ENCODE measurements around the gene TRABD2B. TPM values are rescaled to one million over a fixed set of nuclear protein-coding genes. Genes with fewer than 3 reads are reported as not detected.

Gene TRABD2B
- polyA plus RNA-seq, 5 donors: 2.8 to 4.5 (median 3.2) TPM

DNA sequence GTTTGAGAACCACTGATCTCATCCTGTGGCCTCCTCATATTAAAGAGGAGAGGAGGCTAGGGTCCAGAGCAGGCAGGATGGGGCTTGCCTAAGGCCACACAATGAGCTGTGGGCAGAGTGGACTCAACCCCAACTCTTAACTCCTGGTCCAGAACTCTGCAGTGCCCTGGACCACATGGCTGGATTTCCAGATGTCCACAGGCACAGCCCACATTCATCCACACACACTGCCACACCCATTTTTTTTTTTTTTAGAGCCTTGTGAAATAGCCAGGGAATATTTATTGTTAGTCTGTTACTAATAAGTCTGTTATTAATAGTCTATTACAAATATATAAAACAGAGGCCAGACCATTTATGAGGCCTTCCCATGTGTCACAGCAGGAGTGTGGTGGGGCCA lies 192.2 kb downstream of the TRABD2B start:
- DNase-seq: no peak

DNA sequence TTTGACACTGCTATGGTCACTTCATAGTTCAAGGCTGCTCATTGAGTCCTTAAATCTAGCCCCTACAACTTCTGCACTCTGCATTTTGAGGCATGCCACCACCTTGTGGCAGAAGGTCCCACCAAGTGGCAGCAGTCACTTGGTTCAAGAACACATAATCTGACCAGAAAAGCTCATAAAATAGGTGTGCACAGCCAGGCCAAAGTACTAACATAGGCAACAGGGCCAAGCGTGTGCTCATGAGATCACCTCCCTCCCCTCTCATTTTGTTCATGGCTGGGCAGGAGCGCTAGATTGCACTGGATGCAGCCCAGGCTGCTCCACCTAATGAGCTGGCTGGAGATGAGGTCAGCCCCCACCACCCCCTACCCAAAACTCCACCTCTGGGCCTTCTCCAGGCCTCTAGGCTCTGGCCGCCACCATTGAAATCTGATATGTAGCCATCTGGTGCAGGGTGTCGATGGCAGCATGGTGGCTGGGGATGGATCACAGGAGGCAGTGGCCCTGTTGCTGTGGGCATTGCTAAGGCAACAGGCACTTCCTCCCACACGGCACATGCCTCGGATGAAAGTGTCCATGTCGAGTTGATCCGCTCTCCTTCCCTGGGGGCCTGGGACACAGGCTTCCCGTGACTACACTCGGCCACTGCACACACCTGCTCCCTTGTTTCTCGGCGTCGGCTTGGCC lies 193.2 kb downstream of the TRABD2B start:
- peak; percentile 62 to 76 for DNase-seq

DNA sequence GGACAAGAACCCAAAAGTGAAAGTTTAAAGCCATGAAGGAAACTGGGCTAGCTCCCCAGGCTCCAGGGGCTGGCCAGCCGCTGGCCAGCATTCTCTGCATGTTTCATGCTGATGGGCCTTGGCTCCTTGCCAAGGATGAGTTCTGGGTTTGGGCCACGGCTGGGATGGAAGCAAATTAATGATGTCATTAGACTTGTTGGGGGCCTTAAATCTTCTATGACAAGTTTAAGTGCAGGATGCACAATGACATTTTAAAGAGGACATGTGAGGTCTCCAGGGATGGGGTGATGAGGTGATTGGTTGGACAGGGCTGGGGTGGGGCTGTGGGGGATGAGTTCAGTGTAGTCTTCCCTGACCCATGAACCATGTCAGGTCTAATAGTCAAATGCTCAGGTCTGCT lies 199.6 kb downstream of the TRABD2B start:
- DNase-seq: no peak

DNA sequence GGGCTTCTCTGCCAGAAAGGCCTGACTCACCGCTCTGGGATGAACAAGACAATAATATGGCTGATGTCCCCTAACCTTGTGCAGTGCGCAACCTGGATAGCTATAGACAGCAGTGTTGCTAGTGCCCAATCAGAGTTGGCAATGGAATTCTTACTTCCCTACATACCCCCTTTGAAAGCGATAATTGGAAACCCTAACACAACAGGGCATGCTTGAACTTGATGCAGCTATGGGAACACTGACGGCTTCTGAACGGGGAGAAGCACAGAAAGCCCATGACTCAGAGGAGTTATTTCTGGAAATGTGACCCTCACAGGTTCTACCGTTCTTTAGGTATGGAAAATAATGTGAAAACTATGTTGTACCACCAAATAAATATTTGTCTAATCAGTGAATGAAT lies 200.6 kb downstream of the TRABD2B start:
- DNase-seq: no peak

DNA sequence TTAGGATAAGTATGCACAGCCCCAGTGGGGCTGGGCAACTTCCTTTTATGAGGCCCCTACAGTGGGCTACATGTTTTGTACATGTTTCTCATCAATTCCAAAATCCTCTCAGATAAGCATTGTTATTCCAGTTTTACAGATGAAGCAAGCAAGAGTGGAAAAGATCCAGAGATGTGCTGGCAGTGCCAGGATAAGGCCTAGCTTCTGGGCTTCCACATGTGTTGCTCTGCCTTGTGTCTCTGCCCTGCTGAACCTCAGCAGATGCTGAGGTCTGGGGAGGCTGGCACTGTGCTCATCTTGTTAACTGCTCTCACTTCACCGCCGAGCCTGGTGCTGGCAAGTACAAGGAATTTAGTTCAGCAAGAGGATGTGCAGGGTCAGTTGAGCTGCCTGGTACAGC lies 202.1 kb downstream of the TRABD2B start:
- no peak for DNase-seq

DNA sequence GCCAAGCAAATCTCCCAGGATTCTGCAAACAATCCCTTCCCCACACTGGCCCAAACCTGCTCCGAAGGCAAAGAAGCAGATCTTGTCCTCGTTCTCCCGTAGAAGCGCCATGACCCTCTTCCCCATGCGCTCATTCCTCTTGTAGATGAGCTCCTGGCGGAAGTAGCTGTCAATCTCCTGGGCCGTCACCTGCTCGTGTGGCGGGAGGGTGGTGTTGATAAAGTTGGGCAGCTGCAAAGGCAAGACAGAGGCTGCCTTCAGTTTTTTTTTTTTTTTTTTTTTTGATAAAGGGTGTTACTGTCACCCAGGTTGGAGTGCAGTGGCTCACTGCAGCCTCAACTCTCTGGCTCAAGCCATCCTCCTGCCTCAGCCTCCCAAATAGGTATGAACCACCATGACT lies 202.7 kb downstream of the TRABD2B start:
- DNase-seq: no peak

DNA sequence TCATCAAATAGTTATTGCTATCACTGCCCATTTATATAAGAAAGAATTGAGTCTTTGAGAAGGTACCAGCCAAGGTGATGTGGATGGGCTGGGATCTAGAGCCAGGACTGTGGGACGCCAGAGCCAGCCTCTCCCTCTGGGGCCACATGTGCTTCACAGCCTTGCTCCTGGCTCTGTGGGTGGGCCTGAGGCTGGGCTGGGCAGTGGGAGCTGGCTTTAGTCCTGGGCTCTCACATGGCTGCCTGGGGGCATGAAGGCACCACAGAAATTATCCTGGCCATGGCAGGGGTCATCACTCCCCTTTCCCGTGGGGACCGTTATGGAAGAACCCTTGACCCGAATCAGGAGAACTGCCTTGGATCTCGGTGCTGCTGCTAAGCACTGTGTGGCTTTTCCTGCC lies 203.1 kb downstream of the TRABD2B start:
- DNase-seq: no peak

DNA sequence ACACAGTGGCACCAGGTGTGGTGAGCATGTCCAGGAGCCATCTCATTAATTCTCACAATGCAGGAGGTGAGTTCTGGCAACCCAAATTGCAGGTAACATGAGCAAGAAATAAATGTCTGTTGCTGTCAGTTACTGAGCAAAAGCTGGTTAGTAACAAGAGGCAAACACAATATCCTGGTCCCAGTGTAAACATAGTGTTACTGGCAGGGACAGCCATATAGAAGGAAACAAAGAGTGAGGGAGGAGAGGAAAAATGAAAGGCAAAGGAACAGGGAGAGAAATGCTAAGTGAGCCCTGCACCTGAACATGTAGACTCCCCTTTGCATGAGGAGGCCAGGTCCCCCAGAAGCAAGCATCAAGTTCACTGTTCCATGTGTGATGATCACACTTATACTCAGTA lies 203.6 kb downstream of the TRABD2B start:
- no peak for DNase-seq

DNA sequence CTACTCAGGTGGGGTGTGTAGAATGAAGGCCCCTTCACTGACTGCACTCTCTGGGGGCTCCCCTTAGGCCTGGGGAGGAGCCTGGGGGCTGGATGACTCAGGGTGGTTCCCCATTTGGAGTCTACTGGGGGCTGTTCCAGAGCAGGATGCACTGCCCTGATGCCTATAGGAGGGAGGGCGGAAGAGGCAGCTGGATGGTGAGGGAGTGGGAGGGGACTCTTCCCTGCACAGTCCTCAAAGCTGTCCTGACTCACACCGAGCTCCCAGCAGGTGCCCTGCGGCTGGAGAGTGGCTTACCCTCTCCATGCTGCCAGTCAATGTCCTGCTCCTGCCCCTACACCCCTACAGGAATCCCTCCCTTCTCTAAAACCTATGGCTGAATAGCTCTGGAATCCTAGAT lies 204.4 kb downstream of the TRABD2B start:
- DNase-seq: no peak

DNA sequence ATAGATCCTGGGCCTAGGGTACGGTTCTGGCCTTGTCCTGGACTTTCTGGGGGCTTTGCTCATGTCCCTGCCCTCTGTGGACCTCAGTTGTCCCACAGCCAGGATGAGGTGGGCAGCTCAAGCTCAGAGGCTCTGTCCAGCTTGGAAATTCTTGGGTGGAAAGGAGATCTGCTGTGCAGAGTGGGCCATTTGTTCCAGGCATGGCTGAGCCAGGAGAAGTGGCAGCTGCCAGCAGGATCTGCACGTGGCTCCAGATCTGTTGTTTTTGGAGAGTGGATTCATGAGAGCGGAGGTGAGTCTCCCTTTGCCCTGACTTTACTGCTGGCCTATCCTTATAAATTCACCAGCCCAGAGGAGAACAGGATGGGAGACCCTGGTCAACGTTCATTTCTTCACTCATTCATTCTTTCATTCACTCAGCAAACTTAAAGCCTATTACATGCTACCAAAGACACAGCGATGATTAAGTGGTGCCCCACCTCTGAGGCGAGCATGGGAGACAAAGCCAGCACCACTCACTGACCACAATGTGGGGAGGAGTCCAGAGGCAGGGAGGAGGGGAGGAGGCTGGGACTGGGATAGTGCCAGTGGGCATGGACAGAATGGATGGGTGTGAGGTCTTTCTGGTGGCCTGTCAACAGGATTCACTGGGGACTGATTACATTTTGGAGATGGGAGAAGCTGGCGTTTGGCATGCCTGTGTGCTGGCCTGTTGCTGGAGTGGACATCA lies 205.1 kb downstream of the TRABD2B start:
- no peak for DNase-seq

DNA sequence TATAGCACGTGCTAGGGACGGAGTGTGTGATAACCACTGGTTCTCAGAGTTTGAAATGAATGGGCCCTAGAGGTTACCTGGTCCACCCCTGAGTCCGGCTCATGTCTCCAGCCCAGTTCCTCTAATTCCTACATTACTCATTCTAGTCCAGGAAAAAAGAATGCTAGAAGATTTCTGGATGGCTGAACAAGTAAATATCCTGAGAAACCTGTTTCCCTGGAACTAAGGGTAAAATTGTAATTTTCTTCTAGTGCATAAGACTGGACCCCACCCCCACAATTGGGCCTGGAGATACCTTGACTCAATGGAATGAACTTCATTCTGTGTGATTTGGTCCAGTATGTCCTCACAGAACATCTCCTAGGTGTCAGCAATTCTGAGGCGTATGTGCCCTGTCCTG lies 208.4 kb downstream of the TRABD2B start:
- DNase-seq: no peak

DNA sequence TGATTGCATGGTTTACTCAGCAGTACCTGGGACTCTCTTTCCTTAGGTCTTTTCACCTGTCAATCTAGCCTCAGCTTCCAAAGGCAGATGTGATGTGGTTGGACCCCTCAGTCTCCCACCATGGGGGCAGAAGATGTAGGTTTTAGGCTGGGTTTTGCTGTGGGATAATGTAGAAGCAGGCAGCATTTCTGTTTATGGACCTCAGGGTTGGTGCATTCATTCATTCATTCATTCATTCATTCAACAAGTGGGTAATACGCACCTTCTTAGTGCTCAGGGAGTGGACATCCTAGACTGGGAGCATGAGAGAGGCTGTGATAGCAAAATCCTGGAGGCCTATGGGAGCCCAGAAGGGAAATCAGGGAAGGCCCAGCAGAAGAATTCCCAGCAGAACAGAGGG lies 209.6 kb downstream of the TRABD2B start:
- DNase-seq: no peak

DNA sequence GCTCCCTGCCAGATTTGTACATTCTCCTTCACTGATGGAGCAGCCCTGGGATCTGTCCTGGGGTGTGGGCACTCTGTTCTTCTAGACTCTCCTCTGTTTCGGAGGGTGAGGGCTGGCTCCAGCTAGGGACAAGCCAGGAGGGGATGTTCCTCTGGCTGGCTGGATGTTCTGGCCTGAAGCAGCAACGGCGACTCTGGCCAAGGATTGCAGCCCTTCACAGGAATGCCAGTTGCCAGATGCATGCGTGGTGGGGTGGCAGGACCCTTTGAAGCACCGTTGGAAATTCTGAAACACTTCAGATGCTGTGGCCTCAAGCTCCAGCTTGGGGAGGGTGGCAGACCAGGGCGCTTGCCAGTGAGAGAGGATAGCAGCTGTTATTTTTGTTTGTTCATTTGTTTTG lies 210.9 kb downstream of the TRABD2B start:
- DNase-seq: no peak

DNA sequence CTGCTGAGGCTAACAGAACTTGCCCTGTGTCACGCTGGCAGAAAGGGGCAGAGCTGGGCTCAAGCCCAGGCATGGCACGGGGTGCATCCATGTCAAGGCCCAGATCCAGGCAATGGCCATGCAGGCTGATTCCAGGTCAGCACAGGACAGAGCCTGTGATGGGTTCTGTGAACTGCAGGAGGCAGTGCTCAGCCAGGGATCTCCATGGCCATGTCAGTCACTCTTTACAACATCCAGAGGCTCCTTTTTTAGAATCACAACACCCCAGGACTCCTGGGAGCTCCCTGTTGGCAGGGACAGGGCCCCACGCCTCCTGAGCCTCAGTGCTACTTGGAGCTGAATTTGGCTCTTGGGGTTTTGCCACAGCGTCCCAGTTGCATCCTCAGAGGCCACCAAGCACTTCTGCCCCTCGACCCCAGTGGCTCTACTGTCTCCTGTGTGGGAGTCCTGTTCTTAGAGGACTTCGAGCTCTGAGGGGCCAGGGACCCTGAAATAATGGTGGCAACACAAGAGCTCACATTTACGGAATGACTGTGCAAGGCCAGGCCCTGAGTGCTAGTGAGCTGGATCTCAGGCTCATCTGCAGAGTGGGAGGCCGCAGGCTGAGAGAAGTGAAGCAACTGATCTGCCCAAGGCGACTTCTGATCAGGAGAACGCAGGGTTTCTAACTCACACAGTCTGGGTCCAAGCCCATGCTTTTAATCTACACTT lies 211.5 kb downstream of the TRABD2B start:
- DNase-seq: no peak

DNA sequence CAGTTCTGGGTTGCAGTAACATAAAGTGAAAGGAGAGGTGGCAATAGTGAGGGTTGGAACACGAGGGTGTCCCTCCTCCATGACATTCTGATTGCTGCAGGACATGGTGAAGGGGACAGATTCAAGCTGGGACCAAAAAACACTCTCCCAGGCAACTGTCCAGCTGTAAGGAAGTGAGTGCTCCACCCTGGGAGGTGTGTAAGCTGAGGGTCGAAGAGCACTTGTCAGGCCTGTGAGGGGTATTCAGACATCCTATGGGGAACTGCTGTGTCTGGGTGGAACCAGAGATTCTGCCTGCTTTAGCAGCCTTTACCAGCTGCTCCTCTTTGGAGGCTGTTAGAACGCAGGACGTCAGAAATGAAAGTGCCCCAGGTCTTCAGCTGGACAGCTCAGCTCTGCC lies 212.1 kb downstream of the TRABD2B start:
- DNase-seq: no peak

DNA sequence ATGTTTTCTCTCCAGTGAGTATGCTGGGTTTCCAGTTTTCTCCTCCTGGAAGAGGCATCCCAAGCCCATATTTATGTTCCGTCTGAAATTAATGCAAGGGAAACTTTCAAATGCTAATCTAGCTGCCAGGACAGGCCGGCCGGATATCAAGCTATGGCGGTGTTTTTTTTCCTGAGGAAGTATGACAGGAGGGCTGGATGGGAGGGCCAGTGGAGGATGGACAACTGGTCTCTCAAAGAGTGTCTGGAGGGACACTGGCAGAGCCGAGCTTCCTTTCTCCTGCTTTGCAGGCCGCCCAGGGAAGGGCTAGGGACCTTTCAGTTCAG lies 212.7 kb downstream of the TRABD2B start:
- DNase-seq: no peak

DNA sequence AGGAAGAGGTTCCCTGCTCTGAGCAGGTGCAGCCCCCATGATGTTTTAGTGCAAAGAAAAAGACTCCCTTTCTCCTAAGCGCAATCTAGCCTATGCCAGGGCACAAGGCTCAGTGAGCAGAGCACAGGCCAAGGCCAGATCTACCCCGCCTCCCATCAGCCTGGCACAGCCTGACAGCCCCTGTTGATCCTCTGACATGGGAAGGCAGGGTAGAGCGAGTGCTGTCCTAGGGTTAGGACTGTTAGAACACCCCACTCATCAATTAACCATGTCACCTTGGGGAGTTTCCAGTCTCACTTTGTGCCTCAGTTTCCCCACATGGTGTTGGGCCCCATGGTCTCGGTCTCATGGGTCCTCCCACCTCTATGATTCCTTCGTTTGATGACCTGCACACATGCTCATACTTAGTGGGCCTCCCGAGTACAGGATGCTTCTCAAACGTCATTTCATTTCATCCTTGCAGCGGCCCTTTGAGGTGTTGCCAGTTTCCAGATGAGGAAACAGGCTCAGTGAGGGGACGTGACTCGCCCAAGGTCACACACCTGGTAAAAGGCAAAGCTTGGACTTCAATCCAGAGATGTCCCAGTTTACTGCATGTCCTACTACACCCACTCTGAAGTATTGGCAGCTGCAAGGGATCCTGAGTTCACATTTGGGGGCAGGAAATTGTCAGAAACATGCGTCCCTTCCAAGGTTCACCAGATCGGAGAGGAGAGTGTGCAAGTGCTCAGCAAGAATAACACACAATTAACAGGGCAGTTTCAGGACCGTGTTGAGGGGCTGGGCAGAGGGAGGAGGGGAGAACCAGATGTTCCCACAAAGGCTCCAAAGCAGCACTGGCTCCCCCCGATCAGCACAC lies 213.3 kb downstream of the TRABD2B start:
- no peak for DNase-seq

DNA sequence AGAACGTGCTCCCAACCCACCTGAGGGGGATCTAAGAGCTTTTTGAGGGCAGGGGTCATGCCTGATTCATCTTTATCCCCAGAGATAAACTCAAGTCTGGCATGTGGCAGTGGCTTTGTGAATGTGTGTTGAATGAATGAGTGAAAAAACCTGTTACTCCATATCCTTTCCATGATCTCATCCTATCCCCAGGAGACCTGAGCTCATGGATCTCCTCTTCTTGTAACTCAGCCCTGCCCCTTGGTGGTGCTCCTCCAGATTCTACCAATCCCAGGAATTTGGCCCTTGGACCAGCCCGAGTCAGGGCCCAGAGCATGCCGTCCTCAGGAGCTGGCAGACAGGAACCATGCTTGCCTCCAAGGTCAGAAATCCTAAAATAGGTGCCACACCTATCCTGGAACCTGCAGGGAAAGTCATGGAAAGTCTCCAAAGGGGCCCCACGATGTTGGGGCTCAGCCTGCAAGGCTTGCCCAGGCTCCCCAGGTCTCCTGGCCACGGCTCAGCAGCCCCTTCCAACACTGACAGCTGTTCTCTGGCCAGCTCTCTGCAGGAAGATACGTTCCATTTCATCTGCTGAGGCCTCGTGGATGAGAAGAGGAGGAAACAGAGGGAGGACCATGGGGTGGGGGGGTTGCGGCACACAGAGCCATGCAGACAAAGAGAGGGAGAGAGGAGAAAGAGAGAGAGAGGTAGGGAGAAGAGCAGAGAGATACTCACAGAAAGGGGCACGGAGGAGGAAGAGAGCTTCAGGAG lies 214.6 kb downstream of the TRABD2B start:
- no peak for DNase-seq

DNA sequence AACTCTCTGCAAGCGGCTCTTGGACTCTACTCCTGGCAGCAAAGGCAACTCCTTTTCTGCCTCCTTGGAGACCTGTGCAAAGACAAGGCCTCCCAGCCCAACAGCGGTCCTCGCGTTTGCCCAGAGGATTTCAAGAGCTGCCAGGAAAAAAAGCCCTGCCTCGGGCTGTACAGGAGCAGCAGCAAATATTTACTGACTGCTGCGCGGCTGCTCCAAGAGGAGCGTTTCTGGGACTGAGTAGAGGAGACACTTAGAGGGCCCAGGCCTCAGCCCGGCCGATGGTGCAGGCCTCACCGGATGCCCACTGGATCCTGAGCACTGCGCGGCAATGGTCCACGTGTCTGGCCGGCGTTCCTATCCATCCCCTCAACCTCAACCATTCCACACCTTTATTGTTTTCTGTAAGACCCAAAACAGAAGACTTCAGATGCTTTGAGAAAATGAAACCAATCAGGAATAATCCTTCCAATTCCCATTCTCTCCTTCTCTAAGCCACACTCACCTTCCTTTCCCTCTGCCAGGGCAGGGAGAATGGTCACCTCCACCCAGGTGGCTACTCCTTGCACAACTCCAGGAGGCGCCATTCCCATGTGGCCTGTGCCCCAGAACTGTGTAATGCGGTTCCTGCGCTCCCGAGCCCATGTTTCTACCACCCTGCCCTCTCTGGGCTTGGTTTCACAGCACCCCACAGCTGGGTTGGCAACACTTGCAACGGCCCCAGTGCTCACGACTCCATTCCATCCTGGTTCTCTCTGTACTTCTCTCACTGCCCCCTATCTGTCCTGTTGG lies 215.8 kb downstream of the TRABD2B start:
- no peak for DNase-seq

DNA sequence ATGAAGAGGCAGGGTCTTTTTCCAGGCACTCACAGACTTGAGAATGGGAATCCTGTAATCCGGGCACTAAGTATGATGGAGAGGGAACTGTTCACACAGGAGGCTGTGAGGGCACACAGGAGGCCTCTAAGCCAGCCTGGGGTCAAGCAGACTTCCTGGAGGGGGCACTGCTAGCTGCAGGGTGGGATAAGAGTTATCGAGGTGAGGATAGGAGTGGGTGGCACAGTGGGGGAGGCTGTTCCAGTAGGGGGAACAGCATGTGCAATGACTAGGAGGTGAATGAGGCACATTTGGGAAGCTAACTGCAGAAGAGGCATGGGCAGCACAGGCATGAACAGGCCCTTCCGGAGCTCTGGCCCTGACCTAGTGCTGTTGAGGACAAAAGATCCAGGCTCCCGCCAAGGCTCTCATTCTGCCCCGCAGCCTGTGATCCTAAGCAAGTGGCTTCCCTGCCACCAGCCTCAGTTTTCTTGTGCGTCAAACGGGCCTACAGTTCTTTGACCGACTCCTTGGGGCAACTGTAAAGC lies 216.7 kb downstream of the TRABD2B start:
- no peak for DNase-seq

Measured in right lung (tissue), 5 donors.